SU-DHL-6 (cell line): ENCODE measurements around the gene TP53TG5.

Experiments
- H2AFZ ChIP-seq: fragments of 200-600 bp; sonication (generic); 2 replicates; pipeline ENCODE4 v1.6.1; 2014; ENCODE audit warnings: low read depth, mild to moderate bottlenecking, moderate library complexity, mixed read lengths, antibody characterized with exemption, low read length; ENCODE audit not compliant: severe bottlenecking
- H3F3A ChIP-seq: fragments of 200-600 bp; shearing (Covaris generic); 2 replicates; pipeline ENCODE4 v1.6.0; 2016; ENCODE audit warnings: antibody characterized with exemption, mild to moderate bottlenecking; ENCODE audit not compliant: insufficient read depth
- H3K27ac ChIP-seq: fragments of 200-600 bp; sonication (generic); 2 replicates; pipeline ENCODE4 v1.5.1; 2016; ENCODE audit warnings: low read depth, mild to moderate bottlenecking, low read length, moderate library complexity, mixed read lengths
- H3K27me3 ChIP-seq: fragments of 200-600 bp; sonication (generic), shearing (Covaris generic); 2 replicates; pipeline ENCODE4 v1.6.0; 2014; ENCODE audit warnings: mild to moderate bottlenecking, low read length
- H3K36me3 ChIP-seq: fragments of 200-600 bp; sonication (generic); 2 replicates; pipeline ENCODE4 v1.6.1; 2014; ENCODE audit warnings: mild to moderate bottlenecking, low read length, mixed read lengths
- H3K4me2 ChIP-seq: fragments of 300-600, 200-600 bp; shearing (Covaris generic), sonication (generic); 2 replicates; pipeline ENCODE4 v1.6.0; 2014; ENCODE audit warnings: low read length, low read depth, mild to moderate bottlenecking; ENCODE audit not compliant: poor library complexity, severe bottlenecking
- H3K4me3 ChIP-seq: fragments of 200-600 bp; sonication (generic); 2 replicates; pipeline ENCODE4 v1.5.1; 2014; ENCODE audit warnings: antibody characterized with exemption, low read length, mild to moderate bottlenecking, mixed read lengths; ENCODE audit not compliant: insufficient read depth, poor library complexity, severe bottlenecking
- H3K79me2 ChIP-seq: fragments of 200-600 bp; sonication (generic); 2 replicates; pipeline ENCODE4 v1.6.1; 2014; ENCODE audit warnings: mild to moderate bottlenecking, low read length, moderate library complexity; ENCODE audit not compliant: insufficient read depth
- H3K9ac ChIP-seq: fragments of 200-600 bp; sonication (generic); 2 replicates; pipeline ENCODE4 v1.7.0; 2014; ENCODE audit warnings: mild to moderate bottlenecking, low read length
- H3K9me2 ChIP-seq: fragments of 200-600 bp; sonication (generic); replicated peaks from 2 replicates; pipeline ENCODE4 v1.6.1; 2014; ENCODE audit warnings: low read length; ENCODE audit not compliant: insufficient read depth
- H3K9me3 ChIP-seq: fragments of 200-600 bp; sonication (generic); 2 replicates; pipeline ENCODE4 v1.6.1; 2014; ENCODE audit warnings: low read length, mixed read lengths; ENCODE audit not compliant: insufficient read depth
- H4K20me1 ChIP-seq: fragments of 200-600 bp; sonication (generic); 2 replicates; pipeline ENCODE4 v1.6.1; 2014; ENCODE audit warnings: low read depth, mild to moderate bottlenecking, antibody characterized with exemption, low read length, moderate library complexity, mixed read lengths
- EZH2phosphoT487 ChIP-seq: fragments of 200-600 bp; sonication (generic), shearing (Covaris generic); conservative IDR thresholded peaks from 2 replicates; pipeline ENCODE4 v1.6.1; 2018; ENCODE audit warnings: mild to moderate bottlenecking, antibody characterized with exemption, low read length, moderate library complexity, mixed read lengths
- TF ChIP-seq, protein P1 (sequence below): fragments of 200-600 bp; sonication (generic); IDR thresholded peaks from one replicate; pipeline ENCODE4 v1.5.1; 2017; ENCODE audit warnings: antibody characterized with exemption, mild to moderate bottlenecking, low read length, moderate library complexity; ENCODE audit not compliant: insufficient read depth, poor library complexity, severe bottlenecking

Gene TP53TG5

GRCh38 chr20:45387274-45387673 lies 9.1 kb upstream of the TP53TG5 start:
- H3K4me2 ChIP-seq: no peak overlapping the region
- no peaks in the 10 kb centered on the region for H3F3A ChIP-seq
- no peak for TF ChIP-seq EZH2phosphoT487
- TF ChIP-seq, protein P1, sequence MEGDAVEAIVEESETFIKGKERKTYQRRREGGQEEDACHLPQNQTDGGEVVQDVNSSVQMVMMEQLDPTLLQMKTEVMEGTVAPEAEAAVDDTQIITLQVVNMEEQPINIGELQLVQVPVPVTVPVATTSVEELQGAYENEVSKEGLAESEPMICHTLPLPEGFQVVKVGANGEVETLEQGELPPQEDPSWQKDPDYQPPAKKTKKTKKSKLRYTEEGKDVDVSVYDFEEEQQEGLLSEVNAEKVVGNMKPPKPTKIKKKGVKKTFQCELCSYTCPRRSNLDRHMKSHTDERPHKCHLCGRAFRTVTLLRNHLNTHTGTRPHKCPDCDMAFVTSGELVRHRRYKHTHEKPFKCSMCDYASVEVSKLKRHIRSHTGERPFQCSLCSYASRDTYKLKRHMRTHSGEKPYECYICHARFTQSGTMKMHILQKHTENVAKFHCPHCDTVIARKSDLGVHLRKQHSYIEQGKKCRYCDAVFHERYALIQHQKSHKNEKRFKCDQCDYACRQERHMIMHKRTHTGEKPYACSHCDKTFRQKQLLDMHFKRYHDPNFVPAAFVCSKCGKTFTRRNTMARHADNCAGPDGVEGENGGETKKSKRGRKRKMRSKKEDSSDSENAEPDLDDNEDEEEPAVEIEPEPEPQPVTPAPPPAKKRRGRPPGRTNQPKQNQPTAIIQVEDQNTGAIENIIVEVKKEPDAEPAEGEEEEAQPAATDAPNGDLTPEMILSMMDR: no peak
- H3K79me2 ChIP-seq: no peaks in the 10 kb centered on the region
- no peak overlapping the region for H2AFZ ChIP-seq
- H3K9ac ChIP-seq: no peak overlapping the region
- no peak overlapping the region for H3K4me3 ChIP-seq
- no peak overlapping the region for H3K27ac ChIP-seq
- H3K36me3 ChIP-seq: no peaks in the 10 kb centered on the region
- no peaks in the 10 kb centered on the region for H3K9me2 ChIP-seq
- no peaks in the 10 kb centered on the region for H4K20me1 ChIP-seq
- no peaks in the 10 kb centered on the region for H3K27me3 ChIP-seq
- no peaks in the 10 kb centered on the region for H3K9me3 ChIP-seq

DNA sequence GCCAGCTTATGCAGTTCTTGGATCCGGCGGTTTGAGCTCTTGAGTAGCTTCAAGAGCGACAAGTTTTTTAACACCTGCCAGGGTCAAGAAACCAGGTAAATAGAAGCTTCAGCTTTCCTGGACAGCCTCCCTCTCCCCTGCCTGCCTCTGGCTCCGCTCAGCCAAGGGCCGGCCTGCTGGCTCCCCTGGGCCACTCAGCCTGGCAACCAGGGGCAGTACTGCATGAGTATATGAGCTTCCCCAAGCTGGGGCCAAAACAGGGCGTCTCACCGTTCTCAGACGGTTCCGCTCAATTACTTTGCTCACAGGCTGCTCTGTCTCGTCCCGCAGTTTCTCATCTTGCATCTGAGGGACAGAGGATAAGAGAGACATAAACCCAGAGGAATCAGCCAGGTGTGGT lies 856 bp downstream of the TP53TG5 start:
- H3K27me3 ChIP-seq: no peaks in the 10 kb centered on the region
- no peaks in the 10 kb centered on the region for H3K9me3 ChIP-seq
- no peak overlapping the region for H3K27ac ChIP-seq
- no peaks in the 10 kb centered on the region for H3F3A ChIP-seq
- no peak overlapping the region for H3K9ac ChIP-seq
- no peaks in the 10 kb centered on the region for H3K79me2 ChIP-seq
- H3K4me2 ChIP-seq: no peak overlapping the region
- H4K20me1 ChIP-seq: no peaks in the 10 kb centered on the region
- TF ChIP-seq EZH2phosphoT487: no peak
- TF ChIP-seq, protein P1: no peak
- no peak overlapping the region for H2AFZ ChIP-seq
- no peaks in the 10 kb centered on the region for H3K9me2 ChIP-seq
- no peaks in the 10 kb centered on the region for H3K36me3 ChIP-seq
- no peak overlapping the region for H3K4me3 ChIP-seq

GRCh38 chr20:45374966-45375365 lies 3.2 kb downstream of the TP53TG5 start:
- H3K9me3 ChIP-seq: no peaks in the 10 kb centered on the region
- H3K27me3 ChIP-seq: no peaks in the 10 kb centered on the region
- no peaks in the 10 kb centered on the region for H4K20me1 ChIP-seq
- no peak overlapping the region for H3K4me3 ChIP-seq
- H3K36me3 ChIP-seq: no peaks in the 10 kb centered on the region
- H3K9ac ChIP-seq: no peak overlapping the region
- no peaks in the 10 kb centered on the region; the same call in 1 of the 2 replicates for H3F3A ChIP-seq
- no peaks in the 10 kb centered on the region for H3K79me2 ChIP-seq
- H3K9me2 ChIP-seq: no peaks in the 10 kb centered on the region
- no peak overlapping the region for H3K4me2 ChIP-seq
- no peak overlapping the region for H3K27ac ChIP-seq
- TF ChIP-seq EZH2phosphoT487: no peak
- TF ChIP-seq, protein P1: no peak
- H2AFZ ChIP-seq: no peak overlapping the region
